Measurements from ENCODE around the gene ERI3. TPM values are rescaled to one million over a fixed set of nuclear protein-coding genes. Genes with fewer than 3 reads are reported as not detected.

The ERI3 gene
- total and polyA plus RNA-seq, 2 donors (not counting 3 experiments of a cell fraction or from before 2014, with no cell fraction given), result 45.3 to 94.0 TPM

GRCh38 chr1:44228218-44228617 lies 126.8 kb downstream of the ERI3 start:
- Histone ChIP-seq H4K20me1 (replicated peaks; ENCODE audit: control insufficient read depth, extremely low read depth, insufficient read depth, low read length) (no peaks in the 10 kb centered on the region), H3K4me3 (replicated peaks in 1 of 3; ENCODE audit: insufficient read depth in 1 of 3, low read depth in 1 of 3, low read length in 3 of 3) (no peak overlapping the region), H2AFZ (ENCODE audit: low read depth, low read length) (no peak overlapping the region), H3K4me2 (ENCODE audit: insufficient read depth, low read length) (no peak overlapping the region), H3K4me1 (ENCODE audit: control insufficient read depth, extremely low read depth, insufficient read depth, low read length) (no peaks in the 10 kb centered on the region), H3K9me1 (replicated peaks; ENCODE audit: control insufficient read depth, extremely low read depth, insufficient read depth, low read length) (no peaks in the 10 kb centered on the region), H3K36me3 (ENCODE audit: control insufficient read depth in 2 of 2, extremely low read depth in 1 of 2, insufficient read depth in 2 of 2, low read length in 2 of 2) (peaks cover 1 to 2% of the 10 kb centered on the region in 2 experiments), H3K27me3 (ENCODE audit: control insufficient read depth in 2 of 2, insufficient read depth in 2 of 2, low read length in 2 of 2) (no peaks in the 10 kb centered on the region), H3K9me3 (replicated peaks; ENCODE audit: control insufficient read depth, insufficient read depth, low read length) (no peaks in the 10 kb centered on the region), H3K79me2 (ENCODE audit: control insufficient read depth, insufficient read depth, low read length) (no peaks in the 10 kb centered on the region), H3K9ac (replicated peaks; ENCODE audit: extremely low read depth, insufficient read depth, low read length) (no peak overlapping the region), H3K27ac (ENCODE audit: insufficient read depth, low read depth, low read length) (no peak overlapping the region)
- intact Hi-C loops (cut with micrococcal nuclease) (no loop called here), dilution Hi-C loops (cut with MboI; ENCODE audit: extremely low pct_ligation_motif_present, low sequenced_read_pairs) (no loop called here)
- POLR2A ChIA-PET, result no interaction called here
- no peak for TF ChIP-seq EZH2 (IDR thresholded peaks at IDR 0.05; ENCODE audit: borderline replicate concordance, low read depth, low read length, severe bottlenecking)
- no peak for TF ChIP-seq JUN (IDR thresholded peaks at IDR 0.05; ENCODE audit: borderline replicate concordance, insufficient read depth, insufficient read length, low read depth)
- no peak for TF ChIP-seq MYC (IDR thresholded peaks at IDR 0.05; ENCODE audit: low read depth, low read length)
- no peak for TF ChIP-seq POLR2A (IDR thresholded peaks at IDR 0.05; ENCODE audit: low read depth, low read length)
- no peak for TF ChIP-seq POLR2AphosphoS5 (IDR thresholded peaks at IDR 0.05; ENCODE audit: insufficient read depth, low read depth, low read length)
- no peak for TF ChIP-seq FOS (IDR thresholded peaks at IDR 0.05; ENCODE audit: borderline replicate concordance, insufficient read depth, low read length)
- no peak for TF ChIP-seq GATA2 (IDR thresholded peaks at IDR 0.05; ENCODE audit: insufficient read depth, insufficient read length, low read depth, low read length)
- TF ChIP-seq, protein P1, sequence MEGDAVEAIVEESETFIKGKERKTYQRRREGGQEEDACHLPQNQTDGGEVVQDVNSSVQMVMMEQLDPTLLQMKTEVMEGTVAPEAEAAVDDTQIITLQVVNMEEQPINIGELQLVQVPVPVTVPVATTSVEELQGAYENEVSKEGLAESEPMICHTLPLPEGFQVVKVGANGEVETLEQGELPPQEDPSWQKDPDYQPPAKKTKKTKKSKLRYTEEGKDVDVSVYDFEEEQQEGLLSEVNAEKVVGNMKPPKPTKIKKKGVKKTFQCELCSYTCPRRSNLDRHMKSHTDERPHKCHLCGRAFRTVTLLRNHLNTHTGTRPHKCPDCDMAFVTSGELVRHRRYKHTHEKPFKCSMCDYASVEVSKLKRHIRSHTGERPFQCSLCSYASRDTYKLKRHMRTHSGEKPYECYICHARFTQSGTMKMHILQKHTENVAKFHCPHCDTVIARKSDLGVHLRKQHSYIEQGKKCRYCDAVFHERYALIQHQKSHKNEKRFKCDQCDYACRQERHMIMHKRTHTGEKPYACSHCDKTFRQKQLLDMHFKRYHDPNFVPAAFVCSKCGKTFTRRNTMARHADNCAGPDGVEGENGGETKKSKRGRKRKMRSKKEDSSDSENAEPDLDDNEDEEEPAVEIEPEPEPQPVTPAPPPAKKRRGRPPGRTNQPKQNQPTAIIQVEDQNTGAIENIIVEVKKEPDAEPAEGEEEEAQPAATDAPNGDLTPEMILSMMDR (IDR thresholded peaks at IDR 0.05; ENCODE audit: extremely low read depth in 1 of 2, insufficient read depth in 1 of 2, low read depth in 1 of 2, low read length in 2 of 2), result no peak
- TF ChIP-seq MAX (IDR thresholded peaks at IDR 0.05; ENCODE audit: insufficient read depth, insufficient read length), result no peak
- CTCF ChIA-PET, result interaction anchor here (1.1 to 4.1 kb wide), 2 partner anchors 10 to 367 kb away, joined by 3 to 28 read pairs; no protein-coding TSS in a partner anchor
- DNase-seq (ENCODE audit: low read depth, low spot score) (no peak), FAIRE-seq (no peak)
- no TSS peak for BruUV-seq (replicated peaks)

Measured in endothelial cell of umbilical vein (primary cell).